Fibroblast of peridontal ligament (primary cell): ENCODE measurements around the gene PFKFB2.

ENCODE experiments used
- DNase-seq: peaks from one replicate; pipeline ENCODE4 v3.0.0-alpha.2; 2010; ENCODE audit errors: extremely low read depth

PFKFB2 gene

GRCh38 chr1:207052911-207053769 lies at the start of gene PFKFB2:
TSS of gene PFKFB2 (plus strand) at chr1:207053275. CDS start at chr1:207054718, 1,443 bp downstream.
- DNase-seq = peak; percentile 94

- DNase-seq = peak; percentile 45
These were observed 47.9 kb upstream of the PFKFB2 start for GRCh38 chr1:207004931-207005830.

- DNase-seq = no peak
These were observed 47.0 kb upstream of the PFKFB2 start for GRCh38 chr1:207006083-207006482.

GRCh38 chr1:207006914-207007313 lies 46.2 kb upstream of the PFKFB2 start:
- DNase-seq = no peak

GRCh38 chr1:207007352-207008033 lies 45.6 kb upstream of the PFKFB2 start:
- DNase-seq = peak; percentile 63

- no peak for DNase-seq
These were observed 43.8 kb upstream of the PFKFB2 start for GRCh38 chr1:207009182-207009850.

GRCh38 chr1:207009945-207010344 lies 43.1 kb upstream of the PFKFB2 start:
- no peak for DNase-seq

- no peak for DNase-seq
These were observed 42.3 kb upstream of the PFKFB2 start for GRCh38 chr1:207010726-207011125.

GRCh38 chr1:207013321-207014085 lies 39.6 kb upstream of the PFKFB2 start:
- no peak for DNase-seq

GRCh38 chr1:207014728-207015127 lies 38.3 kb upstream of the PFKFB2 start:
- no peak for DNase-seq

GRCh38 chr1:207015791-207016190 lies 37.3 kb upstream of the PFKFB2 start:
- no peak for DNase-seq

GRCh38 chr1:207017615-207018559 lies 35.2 kb upstream of the PFKFB2 start:
- no peak for DNase-seq

- no peak for DNase-seq
These were observed 34.4 kb upstream of the PFKFB2 start for GRCh38 chr1:207018707-207019106.

- no peak for DNase-seq
These were observed 33.9 kb upstream of the PFKFB2 start for GRCh38 chr1:207019161-207019560.

- DNase-seq = no peak
These were observed 33.4 kb upstream of the PFKFB2 start for GRCh38 chr1:207019661-207020060.

- no peak for DNase-seq
These were observed 32.9 kb upstream of the PFKFB2 start for GRCh38 chr1:207020065-207020708.

- no peak for DNase-seq
These were observed 32.4 kb upstream of the PFKFB2 start for GRCh38 chr1:207020709-207021107.

- peak; percentile 16 for DNase-seq
These were observed 31.8 kb upstream of the PFKFB2 start for GRCh38 chr1:207021139-207021861.
